ENCODE measurements around the gene ATP6V0C.

DNA sequence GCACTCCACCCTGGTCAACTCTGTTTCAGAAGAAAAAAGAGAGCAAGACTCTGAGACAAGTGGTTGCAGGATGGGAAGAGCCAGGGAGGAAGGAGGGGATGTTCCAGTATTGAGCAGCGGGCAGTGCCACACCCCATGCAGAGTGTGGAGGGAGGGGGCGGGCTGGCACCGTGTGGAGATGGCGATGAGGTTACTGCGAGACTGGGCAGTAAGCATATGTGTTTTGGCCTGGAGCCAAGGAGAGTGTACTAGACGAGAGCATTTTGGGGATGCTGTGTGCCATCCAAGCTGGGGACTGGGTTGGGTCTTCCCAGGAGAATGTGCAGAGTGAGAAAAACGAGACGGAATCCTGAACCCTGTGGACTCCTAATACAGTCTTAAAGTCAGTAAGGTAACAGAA is 35.5 kb upstream of the ATP6V0C start:
- TF ChIP-seq, protein P1, sequence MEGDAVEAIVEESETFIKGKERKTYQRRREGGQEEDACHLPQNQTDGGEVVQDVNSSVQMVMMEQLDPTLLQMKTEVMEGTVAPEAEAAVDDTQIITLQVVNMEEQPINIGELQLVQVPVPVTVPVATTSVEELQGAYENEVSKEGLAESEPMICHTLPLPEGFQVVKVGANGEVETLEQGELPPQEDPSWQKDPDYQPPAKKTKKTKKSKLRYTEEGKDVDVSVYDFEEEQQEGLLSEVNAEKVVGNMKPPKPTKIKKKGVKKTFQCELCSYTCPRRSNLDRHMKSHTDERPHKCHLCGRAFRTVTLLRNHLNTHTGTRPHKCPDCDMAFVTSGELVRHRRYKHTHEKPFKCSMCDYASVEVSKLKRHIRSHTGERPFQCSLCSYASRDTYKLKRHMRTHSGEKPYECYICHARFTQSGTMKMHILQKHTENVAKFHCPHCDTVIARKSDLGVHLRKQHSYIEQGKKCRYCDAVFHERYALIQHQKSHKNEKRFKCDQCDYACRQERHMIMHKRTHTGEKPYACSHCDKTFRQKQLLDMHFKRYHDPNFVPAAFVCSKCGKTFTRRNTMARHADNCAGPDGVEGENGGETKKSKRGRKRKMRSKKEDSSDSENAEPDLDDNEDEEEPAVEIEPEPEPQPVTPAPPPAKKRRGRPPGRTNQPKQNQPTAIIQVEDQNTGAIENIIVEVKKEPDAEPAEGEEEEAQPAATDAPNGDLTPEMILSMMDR (IDR thresholded peaks at IDR 0.05), result no peak
- TF ChIP-seq POLR2A (IDR thresholded peaks at IDR 0.05), result no peak
